ENCODE data around the gene VAPB. TPM values are rescaled to one million over a fixed set of nuclear protein-coding genes. Genes with fewer than 3 reads are reported as not detected.

VAPB gene
- total and polyA plus RNA-seq, 10 of the 15 experiments (the other 5 are each of a cell fraction or from before 2014, with no cell fraction given) = 3.2 to 28.6 (median 20.5) TPM

GRCh38 chr20:58463256-58463655 lies 74.2 kb downstream of the VAPB start:
- WGBS (ENCODE audit: insufficient coverage, insufficient replicate concordance, low lambda C conversion rate, missing lambda C conversion rate) = 80% methylated on average over 10 of the region's 10 CpGs
- no TSS peak for BruUV-seq (replicated peaks)
- TF ChIP-seq MYB (IDR thresholded peaks at IDR 0.05; ENCODE audit: borderline replicate concordance, low read depth, low read length) = no peak
- no peak for TF ChIP-seq PBX3 (IDR thresholded peaks at IDR 0.05; ENCODE audit: insufficient replicate concordance, low read depth, low read length)
- no peak for TF ChIP-seq NFIC (IDR thresholded peaks at IDR 0.05; ENCODE audit: low read depth, low read length)
- no peak for TF ChIP-seq ZBTB33 (IDR thresholded peaks at IDR 0.05)
- TF ChIP-seq MTA2 (IDR thresholded peaks at IDR 0.05; ENCODE audit: low read depth) = no peak
- TF ChIP-seq POLR2A (IDR thresholded peaks at IDR 0.05; ENCODE audit: low read depth, low read length) = no peak
- no peak for TF ChIP-seq ZNF384 (IDR thresholded peaks at IDR 0.05; ENCODE audit: borderline replicate concordance, low read depth, low read length)
- TF ChIP-seq IKZF1 (conservative IDR thresholded peaks at IDR 0.05) = no peak
- no peak for TF ChIP-seq PKNOX1 (IDR thresholded peaks at IDR 0.05)
- no peak for TF ChIP-seq YY1 (IDR thresholded peaks at IDR 0.05; ENCODE audit: low read depth, low read length)
- TF ChIP-seq BHLHE40 (IDR thresholded peaks at IDR 0.05; ENCODE audit: borderline replicate concordance in 1 of 2, low read depth in 2 of 2, low read length in 1 of 2) = no peak
- no peak for TF ChIP-seq CTCF (IDR thresholded peaks at IDR 0.05 in 2 of 3, conservative IDR thresholded peaks at IDR 0.05 in 1 of 3; ENCODE audit: control insufficient read depth in 2 of 3, extremely low read depth in 1 of 3, insufficient read depth in 1 of 3, low read depth in 3 of 3, low read length in 3 of 3)
- no peak for TF ChIP-seq HDAC6 (IDR thresholded peaks at IDR 0.05; ENCODE audit: unreplicated experiment)
- TF ChIP-seq MXI1 (IDR thresholded peaks at IDR 0.05; ENCODE audit: low read depth, low read length) = no peak
- no peak for TF ChIP-seq RB1 (IDR thresholded peaks at IDR 0.05; ENCODE audit: borderline replicate concordance)
- TF ChIP-seq CHD2 (IDR thresholded peaks at IDR 0.05; ENCODE audit: borderline replicate concordance, low read depth, low read length) = no peak
- no peak for TF ChIP-seq CHD4 (IDR thresholded peaks at IDR 0.05)
- TF ChIP-seq ESRRA (IDR thresholded peaks at IDR 0.05; ENCODE audit: low read length) = no peak
- no peak for TF ChIP-seq MTA3 (IDR thresholded peaks at IDR 0.05; ENCODE audit: borderline replicate concordance, low read length)
- no peak for TF ChIP-seq ASH2L (IDR thresholded peaks at IDR 0.05; ENCODE audit: borderline replicate concordance, low read depth)
- ChIA-PET POLR2A (no interaction called here), CTCF (interaction anchor here (1.3 to 1.5 kb wide), 2 partner anchors 16 to 228 kb away, joined by 4 to 6 read pairs; no protein-coding TSS in a partner anchor), RAD21 (ENCODE audit: unreplicated experiment) (interaction anchor here (0.7 to 0.9 kb wide), 3 partner anchors 10 to 188 kb away, joined by 3 read pairs; partner anchors contain the start of gene STX16), SMC1A (ENCODE audit: uncharacterized antibody, unreplicated experiment) (interaction anchor here (1.3 to 1.6 kb wide), 2 partner anchors 10 to 22 kb away, joined by 5 to 6 read pairs; no protein-coding TSS in a partner anchor)
- H3K9ac ChIP-seq (ENCODE audit: control insufficient read depth, insufficient read depth, low read length) = no peak overlapping the region
- intact Hi-C loops (cut with micrococcal nuclease; ENCODE audit: unreplicated experiment) = no loop called here
- no peak overlapping the region for H2AFZ ChIP-seq (ENCODE audit: control insufficient read depth, low read depth, low read length)
- DNase-seq (ENCODE audit: low read depth, low spot score) = no peak
- peaks cover 18% of the 10 kb centered on the region for H3K4me1 ChIP-seq (ENCODE audit: control insufficient read depth, insufficient read depth, low read length)
- no peaks in the 10 kb centered on the region for H3K27me3 ChIP-seq (replicated peaks in 1 of 2; ENCODE audit: control insufficient read depth in 2 of 2, insufficient read depth in 2 of 2, low read length in 1 of 2)
- H3K4me2 ChIP-seq (ENCODE audit: control insufficient read depth, insufficient read depth) = no peak overlapping the region
- H3K36me3 ChIP-seq (ENCODE audit: control insufficient read depth in 2 of 2, insufficient read depth in 2 of 2, low read length in 1 of 2) = no peaks in the 10 kb centered on the region
- no peak for FAIRE-seq
- H3K4me3 ChIP-seq = no peak overlapping the region
- H4K20me1 ChIP-seq (ENCODE audit: control insufficient read depth, insufficient read depth) = no peaks in the 10 kb centered on the region
- ATAC-seq = no peak
- in situ Hi-C loops (cut with MboI) = loop anchor here (25.0 kb wide), 1 partner anchor 174 kb away; no protein-coding TSS in a partner anchor
- H3K79me2 ChIP-seq (ENCODE audit: control insufficient read depth, insufficient read depth, low read length) = no peaks in the 10 kb centered on the region
- H3K27ac ChIP-seq (ENCODE audit: control insufficient read depth, insufficient read depth) = no peak overlapping the region
- H3K9me3 ChIP-seq (replicated peaks; ENCODE audit: control insufficient read depth, insufficient read depth, low read length) = no peaks in the 10 kb centered on the region
